Measurements from ENCODE around the gene GPR146.

The GPR146 gene

DNA sequence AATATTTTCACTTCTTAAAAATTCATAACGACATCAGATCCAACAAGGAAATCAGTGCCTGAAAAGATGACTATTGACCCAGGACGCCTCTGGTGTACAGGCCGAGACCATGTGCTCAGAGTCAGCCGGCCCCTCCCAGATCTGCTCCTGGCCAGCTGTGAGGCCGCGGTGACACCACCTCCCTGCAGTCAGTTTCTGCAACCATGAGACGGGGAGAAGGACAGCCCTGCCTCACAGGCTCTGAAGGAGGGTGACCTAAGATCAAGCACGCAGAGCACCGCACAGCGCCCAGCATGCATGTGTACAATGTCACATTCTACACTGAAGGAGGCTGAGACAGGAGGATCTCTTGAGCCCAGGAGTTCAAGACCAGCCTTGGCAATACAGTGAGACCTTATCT is 40.9 kb downstream of the GPR146 start (continued):
- TF ChIP-seq, protein P1, sequence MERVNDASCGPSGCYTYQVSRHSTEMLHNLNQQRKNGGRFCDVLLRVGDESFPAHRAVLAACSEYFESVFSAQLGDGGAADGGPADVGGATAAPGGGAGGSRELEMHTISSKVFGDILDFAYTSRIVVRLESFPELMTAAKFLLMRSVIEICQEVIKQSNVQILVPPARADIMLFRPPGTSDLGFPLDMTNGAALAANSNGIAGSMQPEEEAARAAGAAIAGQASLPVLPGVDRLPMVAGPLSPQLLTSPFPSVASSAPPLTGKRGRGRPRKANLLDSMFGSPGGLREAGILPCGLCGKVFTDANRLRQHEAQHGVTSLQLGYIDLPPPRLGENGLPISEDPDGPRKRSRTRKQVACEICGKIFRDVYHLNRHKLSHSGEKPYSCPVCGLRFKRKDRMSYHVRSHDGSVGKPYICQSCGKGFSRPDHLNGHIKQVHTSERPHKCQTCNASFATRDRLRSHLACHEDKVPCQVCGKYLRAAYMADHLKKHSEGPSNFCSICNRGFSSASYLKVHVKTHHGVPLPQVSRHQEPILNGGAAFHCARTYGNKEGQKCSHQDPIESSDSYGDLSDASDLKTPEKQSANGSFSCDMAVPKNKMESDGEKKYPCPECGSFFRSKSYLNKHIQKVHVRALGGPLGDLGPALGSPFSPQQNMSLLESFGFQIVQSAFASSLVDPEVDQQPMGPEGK (CRISPR knock-in tag; IDR thresholded peaks at IDR 0.05; ENCODE audit: borderline replicate concordance): no peak

DNA sequence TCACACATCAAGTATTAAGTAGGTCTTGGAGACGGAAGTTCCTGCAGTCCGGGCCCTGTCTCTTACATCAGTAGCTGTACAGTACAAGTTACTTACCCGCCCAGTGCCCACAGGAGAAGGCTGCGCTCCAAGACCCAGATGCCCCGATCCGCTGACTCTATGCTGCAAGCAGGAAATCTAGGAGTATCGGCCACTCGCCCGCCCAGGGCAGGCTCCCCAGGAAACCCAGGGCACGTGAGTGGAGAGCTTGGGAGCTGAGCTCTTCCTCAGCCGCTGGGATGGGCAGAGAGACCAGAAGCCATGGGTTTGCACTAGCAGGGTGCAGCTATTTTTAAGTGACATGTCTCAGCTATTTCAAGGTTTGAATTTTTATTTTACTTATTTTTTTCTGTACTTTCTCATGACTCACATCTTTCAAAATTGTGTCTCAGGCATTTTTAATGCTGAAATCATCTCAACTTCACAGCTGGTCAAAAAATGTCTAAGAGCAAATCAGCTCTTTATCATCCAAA is 41.6 kb downstream of the GPR146 start:
- TF ChIP-seq, protein P2, sequence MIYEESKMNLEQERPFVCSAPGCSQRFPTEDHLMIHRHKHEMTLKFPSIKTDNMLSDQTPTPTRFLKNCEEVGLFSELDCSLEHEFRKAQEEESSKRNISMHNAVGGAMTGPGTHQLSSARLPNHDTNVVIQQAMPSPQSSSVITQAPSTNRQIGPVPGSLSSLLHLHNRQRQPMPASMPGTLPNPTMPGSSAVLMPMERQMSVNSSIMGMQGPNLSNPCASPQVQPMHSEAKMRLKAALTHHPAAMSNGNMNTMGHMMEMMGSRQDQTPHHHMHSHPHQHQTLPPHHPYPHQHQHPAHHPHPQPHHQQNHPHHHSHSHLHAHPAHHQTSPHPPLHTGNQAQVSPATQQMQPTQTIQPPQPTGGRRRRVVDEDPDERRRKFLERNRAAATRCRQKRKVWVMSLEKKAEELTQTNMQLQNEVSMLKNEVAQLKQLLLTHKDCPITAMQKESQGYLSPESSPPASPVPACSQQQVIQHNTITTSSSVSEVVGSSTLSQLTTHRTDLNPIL (CRISPR knock-in tag; IDR thresholded peaks at IDR 0.05; ENCODE audit: low read depth): no peak
- TF ChIP-seq ISL1 (CRISPR knock-in tag; IDR thresholded peaks at IDR 0.05) (no peak), RARB (CRISPR knock-in tag; IDR thresholded peaks at IDR 0.05) (no peak), ZNF8 (CRISPR knock-in tag; IDR thresholded peaks at IDR 0.05) (no peak), CSDC2 (CRISPR knock-in tag; IDR thresholded peaks at IDR 0.05) (no peak), BACH2 (CRISPR knock-in tag; IDR thresholded peaks at IDR 0.05; ENCODE audit: borderline replicate concordance) (no peak), ARNTL (CRISPR knock-in tag; IDR thresholded peaks at IDR 0.05; ENCODE audit: borderline replicate concordance, low read depth) (no peak), ESRRG (CRISPR knock-in tag; IDR thresholded peaks at IDR 0.05) (no peak), ZFP3 (CRISPR knock-in tag; IDR thresholded peaks at IDR 0.05) (no peak), ZNF565 (CRISPR knock-in tag; conservative IDR thresholded peaks at IDR 0.05; ENCODE audit: low read depth) (no peak), ZC3H10 (CRISPR knock-in tag; IDR thresholded peaks at IDR 0.05) (no peak), TOX (CRISPR knock-in tag; IDR thresholded peaks at IDR 0.05; ENCODE audit: borderline replicate concordance) (no peak), GLIS3 (CRISPR knock-in tag; IDR thresholded peaks at IDR 0.05) (no peak), TCF4 (CRISPR knock-in tag; IDR thresholded peaks at IDR 0.05; ENCODE audit: borderline replicate concordance) (no peak), ZNF70 (CRISPR knock-in tag; IDR thresholded peaks at IDR 0.05) (no peak)
- TF ChIP-seq, protein P3, sequence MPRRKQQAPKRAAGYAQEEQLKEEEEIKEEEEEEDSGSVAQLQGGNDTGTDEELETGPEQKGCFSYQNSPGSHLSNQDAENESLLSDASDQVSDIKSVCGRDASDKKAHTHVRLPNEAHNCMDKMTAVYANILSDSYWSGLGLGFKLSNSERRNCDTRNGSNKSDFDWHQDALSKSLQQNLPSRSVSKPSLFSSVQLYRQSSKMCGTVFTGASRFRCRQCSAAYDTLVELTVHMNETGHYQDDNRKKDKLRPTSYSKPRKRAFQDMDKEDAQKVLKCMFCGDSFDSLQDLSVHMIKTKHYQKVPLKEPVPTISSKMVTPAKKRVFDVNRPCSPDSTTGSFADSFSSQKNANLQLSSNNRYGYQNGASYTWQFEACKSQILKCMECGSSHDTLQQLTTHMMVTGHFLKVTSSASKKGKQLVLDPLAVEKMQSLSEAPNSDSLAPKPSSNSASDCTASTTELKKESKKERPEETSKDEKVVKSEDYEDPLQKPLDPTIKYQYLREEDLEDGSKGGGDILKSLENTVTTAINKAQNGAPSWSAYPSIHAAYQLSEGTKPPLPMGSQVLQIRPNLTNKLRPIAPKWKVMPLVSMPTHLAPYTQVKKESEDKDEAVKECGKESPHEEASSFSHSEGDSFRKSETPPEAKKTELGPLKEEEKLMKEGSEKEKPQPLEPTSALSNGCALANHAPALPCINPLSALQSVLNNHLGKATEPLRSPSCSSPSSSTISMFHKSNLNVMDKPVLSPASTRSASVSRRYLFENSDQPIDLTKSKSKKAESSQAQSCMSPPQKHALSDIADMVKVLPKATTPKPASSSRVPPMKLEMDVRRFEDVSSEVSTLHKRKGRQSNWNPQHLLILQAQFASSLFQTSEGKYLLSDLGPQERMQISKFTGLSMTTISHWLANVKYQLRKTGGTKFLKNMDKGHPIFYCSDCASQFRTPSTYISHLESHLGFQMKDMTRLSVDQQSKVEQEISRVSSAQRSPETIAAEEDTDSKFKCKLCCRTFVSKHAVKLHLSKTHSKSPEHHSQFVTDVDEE (CRISPR knock-in tag; IDR thresholded peaks at IDR 0.05): no peak
- no peak for ATAC-seq

DNA sequence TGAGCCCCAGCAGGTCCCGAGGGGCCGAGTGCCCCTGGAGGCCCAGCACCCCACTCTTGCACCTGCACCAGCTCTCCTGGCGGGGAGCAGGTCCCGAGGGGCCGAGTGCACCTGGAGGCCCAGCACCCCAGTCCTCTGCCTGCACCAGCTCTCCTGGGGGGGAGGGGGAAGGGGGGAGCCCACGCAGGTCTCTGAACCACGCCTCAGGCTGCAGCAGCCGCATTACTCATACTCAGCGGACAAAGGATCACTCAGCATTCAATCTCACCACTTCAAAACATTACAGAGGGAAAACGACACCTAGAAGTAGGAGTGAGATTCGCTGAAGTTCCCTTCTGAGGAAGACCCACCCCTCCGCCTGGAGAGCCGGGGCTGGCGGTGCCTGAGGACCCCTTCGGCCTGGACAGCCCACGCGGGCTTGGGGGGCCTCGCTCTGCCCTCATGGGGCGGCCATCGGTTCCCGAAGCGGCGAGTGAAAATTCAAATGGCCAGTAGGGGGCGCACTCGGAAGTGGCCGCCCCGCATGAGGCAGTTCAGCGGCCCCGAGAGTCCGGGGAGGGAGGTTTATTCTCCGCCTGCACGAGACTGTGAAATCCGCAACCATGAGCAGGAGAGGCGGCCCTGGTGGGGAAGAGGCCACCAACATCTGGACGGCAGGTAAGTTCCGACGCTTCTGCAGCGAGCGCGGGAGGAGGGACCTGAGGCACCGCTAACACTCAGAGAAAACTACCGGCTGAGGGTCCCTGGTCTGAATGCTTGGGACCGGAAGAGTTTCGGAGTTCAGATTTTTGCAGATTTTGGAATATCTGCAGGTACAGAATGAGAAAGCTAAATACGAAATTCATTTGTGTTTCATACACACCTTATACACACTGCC is 42.5 kb downstream of the GPR146 start:
- peak; percentile 75 for ATAC-seq

DNA sequence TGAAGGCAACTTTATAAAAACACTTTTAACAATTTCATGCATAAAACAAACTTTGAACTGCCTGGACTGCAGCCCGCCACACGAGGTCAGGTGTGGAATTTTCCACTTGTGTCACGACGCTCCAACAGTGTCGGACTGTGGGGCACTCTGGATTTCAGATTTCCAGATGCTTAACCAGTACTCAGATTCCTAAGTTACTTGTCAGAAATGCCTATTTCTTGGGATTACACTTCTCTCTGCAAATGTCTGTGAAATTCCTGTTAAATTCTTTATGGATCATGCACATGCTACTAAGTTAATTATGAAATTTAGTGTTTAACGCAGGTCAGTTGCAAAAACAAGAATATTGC is 43.1 kb downstream of the GPR146 start:
- peak; percentile 5; the same call in 1 of the 3 replicates for ATAC-seq
- TF ChIP-seq TCF4 (CRISPR knock-in tag; IDR thresholded peaks at IDR 0.05; ENCODE audit: borderline replicate concordance) (no peak), ZNF8 (CRISPR knock-in tag; IDR thresholded peaks at IDR 0.05) (no peak), ISL1 (CRISPR knock-in tag; IDR thresholded peaks at IDR 0.05) (no peak), BACH2 (CRISPR knock-in tag; IDR thresholded peaks at IDR 0.05; ENCODE audit: borderline replicate concordance) (no peak), SNAI2 (CRISPR knock-in tag; IDR thresholded peaks at IDR 0.05) (no peak), ZNF70 (CRISPR knock-in tag; IDR thresholded peaks at IDR 0.05) (no peak), CSDC2 (CRISPR knock-in tag; IDR thresholded peaks at IDR 0.05) (no peak), ARNTL (CRISPR knock-in tag; IDR thresholded peaks at IDR 0.05; ENCODE audit: borderline replicate concordance, low read depth) (no peak), ZFP3 (CRISPR knock-in tag; IDR thresholded peaks at IDR 0.05) (no peak), RARB (CRISPR knock-in tag; IDR thresholded peaks at IDR 0.05) (no peak), TOX (CRISPR knock-in tag; IDR thresholded peaks at IDR 0.05; ENCODE audit: borderline replicate concordance) (no peak), OSR1 (CRISPR knock-in tag; IDR thresholded peaks at IDR 0.05) (no peak)
- TF ChIP-seq, protein P4, sequence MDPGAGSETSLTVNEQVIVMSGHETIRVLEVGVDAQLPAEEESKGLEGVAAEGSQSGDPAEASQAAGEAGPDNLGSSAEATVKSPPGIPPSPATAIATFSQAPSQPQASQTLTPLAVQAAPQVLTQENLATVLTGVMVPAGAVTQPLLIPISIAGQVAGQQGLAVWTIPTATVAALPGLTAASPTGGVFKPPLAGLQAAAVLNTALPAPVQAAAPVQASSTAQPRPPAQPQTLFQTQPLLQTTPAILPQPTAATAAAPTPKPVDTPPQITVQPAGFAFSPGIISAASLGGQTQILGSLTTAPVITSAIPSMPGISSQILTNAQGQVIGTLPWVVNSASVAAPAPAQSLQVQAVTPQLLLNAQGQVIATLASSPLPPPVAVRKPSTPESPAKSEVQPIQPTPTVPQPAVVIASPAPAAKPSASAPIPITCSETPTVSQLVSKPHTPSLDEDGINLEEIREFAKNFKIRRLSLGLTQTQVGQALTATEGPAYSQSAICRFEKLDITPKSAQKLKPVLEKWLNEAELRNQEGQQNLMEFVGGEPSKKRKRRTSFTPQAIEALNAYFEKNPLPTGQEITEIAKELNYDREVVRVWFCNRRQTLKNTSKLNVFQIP (CRISPR knock-in tag; IDR thresholded peaks at IDR 0.05; ENCODE audit: borderline replicate concordance, low read depth): no peak
- TF ChIP-seq, protein P1 (CRISPR knock-in tag; IDR thresholded peaks at IDR 0.05; ENCODE audit: borderline replicate concordance): no peak

More for the DNA sequence above, 42.5 kb downstream of the GPR146 start:
- TF ChIP-seq SNAI2 (CRISPR knock-in tag; IDR thresholded peaks at IDR 0.05): no peak
- TF ChIP-seq, protein P1 (CRISPR knock-in tag; IDR thresholded peaks at IDR 0.05; ENCODE audit: borderline replicate concordance): peak; percentile 91; the same call in 1 of the 2 replicates
- TF ChIP-seq ZFP30 (CRISPR knock-in tag; IDR thresholded peaks at IDR 0.05): no peak
- 0 out of 2 replicates have a peak, but pooled peaks have one; percentile 40 for TF ChIP-seq ZFP3 (CRISPR knock-in tag; IDR thresholded peaks at IDR 0.05)
- TF ChIP-seq PPARA (CRISPR knock-in tag; IDR thresholded peaks at IDR 0.05; ENCODE audit: borderline replicate concordance): no peak
- no peak for TF ChIP-seq BACH2 (CRISPR knock-in tag; IDR thresholded peaks at IDR 0.05; ENCODE audit: borderline replicate concordance)
- TF ChIP-seq ZNF8 (CRISPR knock-in tag; IDR thresholded peaks at IDR 0.05): no peak
